Skeletal muscle tissue (tissue), 4 donors: ENCODE results near the gene RIPK3. TPM values are rescaled to one million over a fixed set of nuclear protein-coding genes. Genes with fewer than 3 reads are reported as not detected.
"Not testable (repeated sequence)": the region's sequence is repeated elsewhere in the genome, so short reads cannot be mapped to it uniquely, and the experiment has no call there.

ENCODE experiments used
- H3K27ac ChIP-seq: one replicate; pipeline ENCODE4 v1.7.0; 2013; ENCODE audit warnings: mild to moderate bottlenecking, low read depth, low read length, inconsistent platforms
- H3K27me3 ChIP-seq, 3 donors: one replicate each; pipeline ENCODE4 v1.7.0; 2013; ENCODE audit warnings: low read length in 3 of 3; ENCODE audit not compliant: control insufficient read depth in 3 of 3, insufficient read depth in 3 of 3
- H3K36me3 ChIP-seq, 3 donors: one replicate each; pipeline ENCODE4 v1.7.0; 2013; ENCODE audit warnings: low read length in 3 of 3; ENCODE audit not compliant: control insufficient read depth in 3 of 3, insufficient read depth in 3 of 3
- H3K4me1 ChIP-seq, 3 donors: one replicate each; pipeline ENCODE4 v1.7.0; 2013; ENCODE audit warnings: low read length in 3 of 3, mild to moderate bottlenecking in 3 of 3; ENCODE audit not compliant: control insufficient read depth in 3 of 3, insufficient read depth in 3 of 3
- H3K4me3 ChIP-seq, 3 donors: one replicate each; pipeline ENCODE4 v1.7.0; 2013; ENCODE audit warnings: low read length in 3 of 3
- H3K9ac ChIP-seq, 3 donors: one replicate each; pipeline ENCODE4 v1.7.0; 2013; ENCODE audit warnings: low read length in 3 of 3, mild to moderate bottlenecking in 3 of 3, moderate library complexity in 2 of 3, low read depth in 1 of 3
- H3K9me3 ChIP-seq, 3 donors: one replicate each; pipeline ENCODE4 v1.7.0; 2013; ENCODE audit warnings: low read length in 3 of 3; ENCODE audit not compliant: control insufficient read depth in 3 of 3
- total RNA-seq: library from RNA; depleted of rRNA; stranded (reverse); fragments of >200 nt; gene quantifications from one replicate; pipeline ENCODE4 v1.2.3, GENCODE V29; 2014
- donor health status: Osteomylitis.

The RIPK3 gene
- total RNA-seq, 1 donor from 2014 or later: 1.6 TPM

DNA sequence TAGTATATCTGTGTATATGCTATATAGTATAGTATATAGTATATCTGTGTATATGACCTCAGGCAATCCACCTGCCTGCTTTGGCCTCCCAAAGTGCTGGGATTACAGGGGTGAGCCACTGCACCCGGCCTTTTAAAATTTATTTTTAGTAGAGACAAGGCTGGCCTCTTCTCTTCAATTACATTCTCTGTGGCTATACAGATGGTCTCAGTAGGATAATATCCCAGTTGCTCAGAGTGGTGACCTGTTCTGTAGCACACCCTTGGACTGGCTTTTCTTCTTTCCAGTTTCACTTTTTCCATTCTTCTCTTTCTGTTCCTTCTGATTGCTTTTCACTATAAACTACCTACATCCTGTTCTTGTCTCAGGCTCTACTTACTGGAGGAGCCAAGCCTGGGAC is 25.1 kb upstream of the RIPK3 start:
- H3K4me1 ChIP-seq: peaks cover 12 to 17% (median 16%) of the 10 kb centered on the region in 3 donors
- no peak overlapping the region for H3K4me3 ChIP-seq
- H3K27ac ChIP-seq: peak overlapping the region; percentile 88
- no peak overlapping the region for H3K9ac ChIP-seq
- no peaks in the 10 kb centered on the region for H3K36me3 ChIP-seq
- H3K27me3 ChIP-seq: peaks cover 16 to 31% (median 27%) of the 10 kb centered on the region in 3 donors
- no peaks in the 10 kb centered on the region for H3K9me3 ChIP-seq

DNA sequence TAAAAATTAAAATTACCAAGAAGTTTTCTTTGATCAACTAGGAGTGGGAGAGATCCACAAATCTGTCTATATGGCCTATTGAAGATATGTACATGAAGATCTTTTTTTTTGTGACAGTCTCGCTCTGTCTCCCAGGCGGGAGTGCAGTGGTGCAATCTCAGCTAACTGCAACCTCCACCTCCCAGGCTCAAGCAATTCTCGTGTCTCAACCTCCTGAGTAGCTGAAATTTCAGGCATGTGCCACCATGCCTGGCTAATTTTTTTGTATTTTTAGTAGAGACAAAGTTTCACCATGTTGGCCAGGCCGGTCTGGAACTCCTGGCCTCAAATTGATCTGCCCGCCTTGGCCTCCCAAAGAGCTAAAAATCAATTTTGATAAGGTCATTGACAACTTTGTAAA is 23.6 kb upstream of the RIPK3 start:
- Histone ChIP-seq H3K9me3 (no peaks in the 10 kb centered on the region), H3K9ac (no peak overlapping the region), H3K4me1 (peaks cover 12 to 17% (median 16%) of the 10 kb centered on the region in 3 donors), H3K27ac (no peak overlapping the region), H3K27me3 (peaks cover 10 to 27% (median 21%) of the 10 kb centered on the region in 3 donors), H3K4me3 (no peak overlapping the region), H3K36me3 (no peaks in the 10 kb centered on the region)

DNA sequence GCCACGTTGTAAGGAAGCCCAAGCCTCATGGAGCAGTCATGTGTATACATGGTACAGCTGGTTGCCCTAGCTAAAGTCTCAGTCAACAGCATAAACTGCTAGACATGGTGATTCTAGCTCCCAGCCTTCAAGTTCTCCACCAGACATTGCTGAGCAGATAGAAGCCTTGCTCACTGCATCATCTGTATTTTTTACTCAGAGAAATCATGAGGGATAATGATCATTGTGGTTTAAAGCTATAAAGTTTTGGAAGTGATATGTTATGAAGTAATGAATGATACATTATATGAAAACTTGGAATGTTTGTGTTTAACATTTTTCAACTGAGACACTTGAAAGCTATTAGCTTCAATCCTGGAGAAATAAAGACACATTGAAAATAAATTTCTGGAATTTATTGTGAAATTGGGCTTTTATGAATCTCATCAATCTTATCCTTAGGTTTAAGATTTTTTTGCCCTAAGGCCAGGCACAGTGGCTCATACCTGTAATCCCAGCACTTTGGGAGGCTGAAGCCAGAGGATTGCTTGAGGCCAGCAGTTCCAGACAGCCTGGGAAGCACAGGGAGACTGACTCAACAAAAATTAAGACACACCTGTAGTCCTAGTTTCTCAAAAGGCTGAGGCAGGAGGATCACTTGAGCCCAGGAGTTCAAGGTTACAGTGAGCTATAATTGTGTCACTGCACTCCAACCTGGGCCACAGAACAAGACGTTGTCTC is 22.6 kb upstream of the RIPK3 start:
- Histone ChIP-seq H3K27me3 (peaks cover 7 to 24% (median 18%) of the 10 kb centered on the region in 3 donors), H3K27ac (no peak overlapping the region), H3K9me3 (no peaks in the 10 kb centered on the region), H3K4me1 (peaks cover 9 to 14% (median 13%) of the 10 kb centered on the region in 3 donors), H3K4me3 (no peak overlapping the region), H3K36me3 (no peaks in the 10 kb centered on the region), H3K9ac (no peak overlapping the region)

DNA sequence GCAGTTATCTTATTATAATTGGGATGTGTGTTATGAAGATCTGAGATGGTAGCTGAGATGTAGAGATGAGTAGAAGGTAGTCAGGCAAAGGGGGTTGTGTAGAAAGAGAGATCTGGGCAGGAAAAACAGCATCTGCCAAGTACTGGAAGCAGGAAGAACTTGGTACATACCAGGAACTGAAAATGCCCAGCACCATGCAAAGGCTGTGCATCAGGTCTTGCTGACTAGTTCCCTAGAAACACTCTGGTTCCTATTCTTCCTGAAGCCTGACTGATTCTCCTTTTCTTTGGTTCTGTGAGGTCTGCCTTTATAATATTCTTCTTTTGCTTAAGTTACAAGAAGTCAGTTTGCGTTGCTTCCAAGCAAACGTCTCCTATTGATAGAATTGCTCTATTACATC is 21.5 kb upstream of the RIPK3 start:
- Histone ChIP-seq H3K36me3 (no peaks in the 10 kb centered on the region), H3K27ac (no peak overlapping the region), H3K4me3 (no peak overlapping the region), H3K4me1 (peaks cover 7 to 10% (median 10%) of the 10 kb centered on the region in 3 donors), H3K27me3 (peaks cover 4 to 17% (median 11%) of the 10 kb centered on the region in 3 donors), H3K9ac (no peak overlapping the region), H3K9me3 (no peaks in the 10 kb centered on the region)

DNA sequence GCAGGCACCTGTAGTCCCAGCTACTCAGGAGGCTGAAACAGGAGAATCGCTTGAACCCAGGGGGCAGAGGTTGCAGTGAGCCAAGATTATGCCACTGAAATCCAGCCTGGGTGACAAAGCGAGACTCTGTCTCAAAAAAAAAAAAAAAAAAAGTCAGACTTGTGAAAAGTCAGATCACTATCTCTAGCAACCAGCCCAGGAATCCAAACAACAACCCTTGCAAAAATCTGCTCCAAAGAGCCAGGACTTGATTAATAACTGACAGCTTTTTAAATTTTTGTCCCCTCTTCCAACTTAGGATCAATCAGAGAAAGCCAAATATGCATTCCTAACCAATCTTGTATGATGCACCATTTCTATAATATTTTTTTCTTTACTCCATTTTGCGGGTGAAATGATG is 20.5 kb upstream of the RIPK3 start:
- Histone ChIP-seq H3K4me1 (peaks cover 0 to 4% (median 3%) of the 10 kb centered on the region in 3 donors), H3K27me3 (peaks cover 0 to 11% (median 2%) of the 10 kb centered on the region in 3 donors), H3K4me3 (no peak overlapping the region), H3K27ac (no peak overlapping the region), H3K36me3 (no peaks in the 10 kb centered on the region), H3K9ac (no peak overlapping the region), H3K9me3 (no peaks in the 10 kb centered on the region)

DNA sequence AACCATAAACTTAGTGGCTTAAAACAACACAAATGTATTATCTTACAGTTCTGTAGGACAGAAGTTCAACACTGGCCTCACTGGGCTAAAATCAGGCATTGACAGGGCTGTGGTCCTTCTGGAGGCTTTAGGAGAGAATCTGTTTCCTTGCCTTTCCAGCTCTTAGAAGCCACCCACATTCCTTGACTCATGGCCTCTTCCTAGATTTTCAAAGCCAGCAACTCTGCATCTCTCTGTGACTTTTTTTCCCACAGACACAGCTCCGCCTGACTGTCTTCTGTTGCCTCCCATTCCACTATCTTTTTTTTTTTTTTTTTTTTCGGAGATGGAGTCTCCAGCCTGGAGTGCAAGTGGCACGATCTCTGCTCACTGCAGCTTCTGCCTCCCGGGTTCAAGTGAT is 16.4 kb upstream of the RIPK3 start:
- H3K27me3 ChIP-seq: peaks cover 4 to 17% (median 7%) of the 10 kb centered on the region in 3 donors
- no peak overlapping the region for H3K27ac ChIP-seq
- no peak overlapping the region for H3K4me3 ChIP-seq
- no peaks in the 10 kb centered on the region for H3K4me1 ChIP-seq
- H3K9ac ChIP-seq: no peak overlapping the region
- H3K9me3 ChIP-seq: no peaks in the 10 kb centered on the region
- H3K36me3 ChIP-seq: no peaks in the 10 kb centered on the region

DNA sequence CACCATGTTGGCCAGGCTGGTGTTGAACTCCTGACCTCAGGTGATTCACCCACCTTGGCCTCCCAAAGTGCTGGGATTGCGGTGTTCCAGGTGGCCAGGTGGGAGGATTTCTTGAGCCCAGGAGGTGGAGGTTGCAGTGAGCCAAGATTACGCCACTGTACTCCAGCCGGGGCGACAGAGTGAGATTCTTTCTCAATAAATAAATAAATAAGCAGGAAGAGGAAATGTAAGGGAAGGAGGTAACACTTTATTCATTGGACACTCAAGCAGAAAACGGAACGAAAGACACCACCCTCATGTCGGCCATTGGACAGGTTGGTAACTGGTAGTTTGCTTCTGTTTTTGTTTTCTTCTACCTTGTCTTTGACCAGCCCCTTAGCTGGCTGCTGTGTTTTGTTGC is 15.2 kb upstream of the RIPK3 start:
- no peaks in the 10 kb centered on the region for H3K36me3 ChIP-seq
- H3K9me3 ChIP-seq: no peaks in the 10 kb centered on the region
- peaks cover 4 to 18% (median 7%) of the 10 kb centered on the region in 3 donors for H3K27me3 ChIP-seq
- H3K4me3 ChIP-seq: no peak overlapping the region
- no peak overlapping the region for H3K27ac ChIP-seq
- no peak overlapping the region for H3K9ac ChIP-seq
- no peaks in the 10 kb centered on the region for H3K4me1 ChIP-seq

DNA sequence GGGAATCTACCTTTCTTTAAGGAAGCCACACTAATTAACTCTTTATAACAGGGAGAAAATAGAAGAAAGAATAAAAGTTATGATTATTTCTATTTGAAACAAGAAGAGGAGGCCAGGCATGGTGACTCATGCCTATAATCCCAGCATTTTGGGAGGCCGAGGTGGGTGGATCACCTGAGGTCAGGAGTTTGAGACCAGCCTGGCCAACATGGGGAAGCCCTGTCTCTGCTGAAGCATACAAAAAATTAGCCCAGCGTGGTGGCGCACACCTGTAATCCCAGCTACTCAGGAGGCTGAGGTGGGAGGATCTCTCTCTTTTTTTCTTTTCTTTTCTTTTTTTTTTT is 14.7 kb upstream of the RIPK3 start:
- H3K27ac ChIP-seq, H3K9me3 ChIP-seq, H3K36me3 ChIP-seq, H3K4me3 ChIP-seq, H3K4me1 ChIP-seq, H3K9ac ChIP-seq: not testable (repeated sequence)
- peaks cover 4 to 18% (median 7%) of the 10 kb centered on the region in 3 donors for H3K27me3 ChIP-seq

DNA sequence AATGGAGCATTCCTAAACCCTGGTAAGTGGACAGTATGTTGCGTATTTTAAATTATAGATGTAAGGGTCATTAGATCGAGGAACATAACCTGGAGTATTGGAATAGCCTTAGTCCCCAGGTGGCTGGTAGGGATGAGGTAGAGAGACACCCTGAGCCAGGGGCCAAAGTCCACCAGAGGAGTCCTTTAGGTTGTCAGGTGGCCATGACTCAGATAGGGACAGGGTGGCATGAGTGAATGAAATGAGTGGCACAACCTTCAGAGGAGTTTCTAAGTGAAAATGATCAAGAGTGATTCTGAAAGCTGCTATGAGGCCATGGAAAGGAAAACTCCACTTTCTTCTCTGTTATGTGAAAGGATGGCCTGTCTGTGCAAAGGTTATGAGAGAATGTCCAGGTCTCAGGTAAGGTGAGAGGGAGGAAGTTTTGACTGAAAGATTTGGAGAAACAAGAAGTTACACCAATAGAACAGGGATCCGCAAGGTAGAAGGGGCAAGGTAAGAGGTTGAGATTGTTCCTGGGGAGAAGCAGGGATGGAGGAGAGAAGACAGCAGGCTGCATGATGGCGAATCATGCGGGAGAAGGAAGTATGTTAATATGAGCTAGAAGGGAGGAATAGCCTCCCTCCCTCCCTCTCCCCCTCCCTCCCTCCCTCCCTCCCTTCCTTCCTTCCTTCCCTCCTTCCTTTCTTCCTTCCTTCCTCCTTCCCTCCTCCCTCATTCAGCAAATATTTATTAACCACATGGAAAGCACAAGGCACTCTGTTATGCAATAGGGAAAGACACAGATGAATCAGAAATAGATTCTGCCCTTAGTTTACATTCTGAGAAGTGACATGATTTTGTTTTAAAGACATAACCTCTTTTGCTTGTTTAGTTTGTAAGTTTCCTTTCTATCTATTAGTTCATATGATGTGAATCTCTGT is 14.0 kb upstream of the RIPK3 start:
- Histone ChIP-seq H3K27me3 (peaks cover 4 to 21% (median 7%) of the 10 kb centered on the region in 3 donors), H3K4me3 (no peak overlapping the region), H3K9me3 (no peaks in the 10 kb centered on the region), H3K4me1 (no peaks in the 10 kb centered on the region), H3K36me3 (no peaks in the 10 kb centered on the region), H3K27ac (no peak overlapping the region), H3K9ac (no peak overlapping the region)

DNA sequence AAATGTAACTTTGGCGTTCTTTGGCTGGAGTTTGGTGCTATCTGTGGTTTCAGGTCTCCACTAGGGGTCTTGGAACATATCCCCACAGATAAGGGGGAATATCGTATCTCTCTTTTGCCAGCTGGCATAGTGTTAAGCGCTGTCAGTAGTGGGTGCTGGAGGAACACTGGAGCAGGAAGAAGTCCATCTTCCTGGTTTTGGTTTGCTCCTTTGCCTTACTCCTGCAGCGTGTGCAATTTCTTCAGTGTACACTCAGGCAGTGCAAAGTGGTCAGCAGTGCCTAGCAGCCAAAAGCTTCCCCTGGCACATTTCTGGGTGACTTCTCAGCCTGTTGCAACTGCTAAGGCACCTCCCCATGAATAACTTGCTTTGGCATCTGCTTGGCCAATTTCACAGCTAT is 11.7 kb upstream of the RIPK3 start:
- no peaks in the 10 kb centered on the region for H3K9me3 ChIP-seq
- no peak overlapping the region for H3K27ac ChIP-seq
- peaks cover 0 to 4% (median 0%) of the 10 kb centered on the region in 3 donors for H3K4me1 ChIP-seq
- H3K9ac ChIP-seq: no peak overlapping the region
- no peak overlapping the region for H3K4me3 ChIP-seq
- H3K36me3 ChIP-seq: no peaks in the 10 kb centered on the region
- peaks cover 11 to 28% (median 11%) of the 10 kb centered on the region in 3 donors for H3K27me3 ChIP-seq
